GM12878 (cell line): ENCODE data around the gene SMOC1. TPM values are rescaled to one million over a fixed set of nuclear protein-coding genes. Genes with fewer than 3 reads are reported as not detected.

Experiments
- ATAC-seq: fragments of 200-7000 bp; cut with Tn5 transposase; 3 replicates; pipeline ENCODE4 v1.9.1; 2020; ENCODE audit warnings: mild to moderate bottlenecking, moderate library complexity
- BruUV-seq: library from RNA; stranded (reverse); fragments of 400-500 nt; replicated peaks from 2 replicates; lab custom pipeline; 2021; lab: Mats Ljungman, UMichigan
- CTCF ChIA-PET: fragments of 300-600 bp; sonication (Branson Sonifier 250); formaldehyde crosslinking; extraction: SDS; loops from one replicate; lab custom pipeline; 2021; ENCODE audit warnings: inconsistent platforms; lab: Yijun Ruan, JAX
- POLR2A ChIA-PET: fragments of 350-600 bp; formaldehyde crosslinking; extraction: SDS; loops from one replicate; lab custom pipeline; 2021; ENCODE audit warnings: inconsistent platforms; lab: Charles Lee
- RAD21 ChIA-PET: fragments of 300-600 bp; sonication (Branson Sonifier 250); formaldehyde crosslinking; loops from one replicate; lab custom pipeline; 2023; ENCODE audit warnings: antibody characterized with exemption; ENCODE audit not compliant: unreplicated experiment; lab: Charles Lee
- SMC1A ChIA-PET: fragments of 300-600 bp; sonication (Branson Sonifier 250); formaldehyde crosslinking; loops from one replicate; lab custom pipeline; 2023; ENCODE audit not compliant: unreplicated experiment, uncharacterized antibody; lab: Charles Lee
- DNase-seq: peaks from one replicate; pipeline ENCODE4 v3.0.0-alpha.2; 2011; ENCODE audit warnings: low read depth, low spot score
- FAIRE-seq: peaks from 3 replicates; lab custom pipeline; 2011; peaks lifted over from hg19 to GRCh38; lab: Jason Lieb, UNC
- H2AFZ ChIP-seq: 2 replicates; pipeline ENCODE4 v1.6.0; 2011; ENCODE audit warnings: low read depth, low read length, control low read depth; ENCODE audit not compliant: control insufficient read depth
- H3K27ac ChIP-seq: 2 replicates; pipeline ENCODE4 v1.5.1; 2011; ENCODE audit warnings: control low read depth; ENCODE audit not compliant: control insufficient read depth, insufficient read depth
- H3K27me3 ChIP-seq, 2 experiments: replicated peaks in 1 of 2; 2 replicates each; pipeline versions ENCODE4 v1.6.0 to v1.6.1; 2011; ENCODE audit warnings: low read length in 1 of 2; ENCODE audit not compliant: control insufficient read depth in 2 of 2, insufficient read depth in 2 of 2
- H3K36me3 ChIP-seq, 2 experiments: 2 replicates each; pipeline ENCODE4 v1.5.1; 2011; ENCODE audit warnings: low read length in 1 of 2; ENCODE audit not compliant: control insufficient read depth in 2 of 2, insufficient read depth in 2 of 2
- H3K4me1 ChIP-seq: 2 replicates; pipeline ENCODE4 v1.6.1; 2011; ENCODE audit warnings: mild to moderate bottlenecking, low read length, moderate library complexity, mixed read lengths; ENCODE audit not compliant: control insufficient read depth, insufficient read depth
- H3K4me2 ChIP-seq: 2 replicates; pipeline ENCODE4 v1.6.0; 2011; ENCODE audit warnings: control low read depth; ENCODE audit not compliant: control insufficient read depth, insufficient read depth
- H3K4me3 ChIP-seq: fragments of 200-600 bp; sonication (generic); 2 replicates; pipeline ENCODE4 v1.5.1; 2016
- H3K79me2 ChIP-seq: 2 replicates; pipeline ENCODE4 v1.6.0; 2011; ENCODE audit warnings: low read length; ENCODE audit not compliant: control insufficient read depth, insufficient read depth
- H3K9ac ChIP-seq: 2 replicates; pipeline ENCODE4 v1.8.0; 2011; ENCODE audit warnings: low read length, control low read depth, mixed read lengths; ENCODE audit not compliant: control insufficient read depth, insufficient read depth
- H3K9me3 ChIP-seq: replicated peaks from 3 replicates; pipeline ENCODE4 v1.5.1; 2011; ENCODE audit warnings: mild to moderate bottlenecking, low read length; ENCODE audit not compliant: control insufficient read depth, insufficient read depth
- H4K20me1 ChIP-seq: 2 replicates; pipeline ENCODE4 v1.6.0; 2011; ENCODE audit not compliant: control insufficient read depth, insufficient read depth
- CBX5 ChIP-seq: sonication (generic); IDR thresholded peaks from 2 replicates; pipeline ENCODE4 v1.6.1; 2016; ENCODE audit warnings: low read depth, moderate library complexity, mild to moderate bottlenecking, inconsistent platforms
- CHD1 ChIP-seq: IDR thresholded peaks from 2 replicates; pipeline ENCODE4 v1.6.1; 2012; ENCODE audit warnings: low read depth, low read length, improper control_type of control experiment
- CUX1 ChIP-seq: IDR thresholded peaks from 2 replicates; pipeline ENCODE4 v1.6.1; 2012; ENCODE audit warnings: improper control_type of control experiment, low read depth, low read length; ENCODE audit not compliant: insufficient replicate concordance
- E2F8 ChIP-seq: fragments of 450-650 bp; IDR thresholded peaks from 2 replicates; pipeline ENCODE4 v1.6.1; 2018; ENCODE audit warnings: mild to moderate bottlenecking, low read depth, moderate library complexity; ENCODE audit not compliant: partially characterized antibody
- EGR1 ChIP-seq, 2 experiments: IDR thresholded peaks; 1 replicate in 1 of 2; 2 replicates in 1 of 2; pipeline ENCODE4 v1.6.1; 2011 to 2012; ENCODE audit warnings: low read depth in 2 of 2, low read length in 2 of 2, borderline replicate concordance in 1 of 2, mild to moderate bottlenecking in 1 of 2, moderate library complexity in 1 of 2
- ELK1 ChIP-seq: IDR thresholded peaks from 2 replicates; pipeline ENCODE4 v1.6.1; 2012; ENCODE audit warnings: low read depth, low read length, improper control_type of control experiment
- KDM1A ChIP-seq: fragments of 200-600 bp; sonication (generic); IDR thresholded peaks from 2 replicates; pipeline ENCODE4 v1.6.1; 2016; ENCODE audit warnings: borderline replicate concordance
- KLF5 ChIP-seq: fragments of 450-650 bp; IDR thresholded peaks from 2 replicates; pipeline ENCODE4 v1.6.1; 2014; ENCODE audit warnings: mild to moderate bottlenecking; ENCODE audit not compliant: partially characterized antibody
- PAX8 ChIP-seq: fragments of 450-650 bp; IDR thresholded peaks from 2 replicates; pipeline ENCODE4 v1.6.1; 2017; ENCODE audit warnings: mild to moderate bottlenecking, moderate library complexity
- POLR2AphosphoS2 ChIP-seq: IDR thresholded peaks from 2 replicates; pipeline ENCODE4 v1.6.1; 2011; ENCODE audit warnings: low read depth, mild to moderate bottlenecking, low read length, improper control_type of control experiment, moderate library complexity
- RAD21 ChIP-seq: IDR thresholded peaks from 2 replicates; pipeline ENCODE4 v1.6.1; 2011; ENCODE audit warnings: mild to moderate bottlenecking, low read depth, low read length, moderate library complexity; ENCODE audit not compliant: insufficient read depth
- RBBP5 ChIP-seq: fragments of 200-600 bp; sonication (generic); conservative IDR thresholded peaks from 2 replicates; pipeline ENCODE4 v1.6.1; 2016
- SMAD5 ChIP-seq: IDR thresholded peaks from 2 replicates; pipeline ENCODE4 v1.6.1; 2016; ENCODE audit warnings: antibody characterized with exemption, low read depth
- SRF ChIP-seq, 2 experiments: IDR thresholded peaks; 2 replicates each; pipeline ENCODE4 v1.6.1; 2011; ENCODE audit warnings: low read depth in 2 of 2, low read length in 2 of 2, mild to moderate bottlenecking in 1 of 2, moderate library complexity in 1 of 2
- WGBS: methylation state at CpG from one replicate; pipeline ENCODE4 v1.1.6; 2016; ENCODE audit warnings: low lambda C conversion rate; ENCODE audit not compliant: insufficient replicate concordance, insufficient coverage; ENCODE audit errors: missing lambda C conversion rate; 5-methylcytosine and 5-hydroxymethylcytosine counted together
- in situ Hi-C: fragments of 300-500 bp; cut with MboI; formaldehyde crosslinking; loops from 9 replicates; pipeline ENCODE4 v1.14.3; 2018; ENCODE audit warnings: mixed read lengths
- intact Hi-C: fragments of 100-400 bp; cut with micrococcal nuclease; formaldehyde crosslinking; loops from one replicate; pipeline ENCODE4 v1.14.2; 2022; ENCODE audit not compliant: unreplicated experiment
- polyA plus RNA-seq, 11 experiments: library from polyadenylated mRNA; depleted of rRNA in 4 of 11; unstranded in 6 of 11; stranded (reverse) in 5 of 11; fragments of >200 nt; fragmentation: Nextera tagmentation in 4 of 11; fragmentation: Illumina TruSeq in 1 of 11; extraction: Ambion mirVana in 4 of 11; extraction: Trizol in 1 of 11; gene quantifications; 1 replicate in 1 of 11; 2 replicates in 10 of 11; pipeline versions ENCODE4 v1.2.1 to v1.2.3, GENCODE V29; 2011 to 2016; ENCODE audit warnings: inconsistent platforms in 2 of 11, missing spikeins in 2 of 11, low read depth in 1 of 11
- total RNA-seq, 4 experiments: library from RNA; depleted of rRNA in 3 of 4; stranded (reverse); fragments of >200 nt in 3 of 4; fragmentation: Illumina TruSeq in 1 of 4; extraction: Trizol in 1 of 4; gene quantifications; 2 replicates each; pipeline versions ENCODE4 v1.2.1 to v1.2.3, GENCODE V29; 2013 to 2021
- TF ChIP-seq, protein P1 (sequence below): IDR thresholded peaks from 2 replicates; pipeline ENCODE4 v1.6.1; 2012; ENCODE audit warnings: low read depth, low read length, improper control_type of control experiment

Gene SMOC1
- total and polyA plus RNA-seq, 10 of the 15 experiments (the other 5 are each of a cell fraction or from before 2014, with no cell fraction given) = 0.03 to 0.26 (median 0.14) TPM; not detected in 7

DNA sequence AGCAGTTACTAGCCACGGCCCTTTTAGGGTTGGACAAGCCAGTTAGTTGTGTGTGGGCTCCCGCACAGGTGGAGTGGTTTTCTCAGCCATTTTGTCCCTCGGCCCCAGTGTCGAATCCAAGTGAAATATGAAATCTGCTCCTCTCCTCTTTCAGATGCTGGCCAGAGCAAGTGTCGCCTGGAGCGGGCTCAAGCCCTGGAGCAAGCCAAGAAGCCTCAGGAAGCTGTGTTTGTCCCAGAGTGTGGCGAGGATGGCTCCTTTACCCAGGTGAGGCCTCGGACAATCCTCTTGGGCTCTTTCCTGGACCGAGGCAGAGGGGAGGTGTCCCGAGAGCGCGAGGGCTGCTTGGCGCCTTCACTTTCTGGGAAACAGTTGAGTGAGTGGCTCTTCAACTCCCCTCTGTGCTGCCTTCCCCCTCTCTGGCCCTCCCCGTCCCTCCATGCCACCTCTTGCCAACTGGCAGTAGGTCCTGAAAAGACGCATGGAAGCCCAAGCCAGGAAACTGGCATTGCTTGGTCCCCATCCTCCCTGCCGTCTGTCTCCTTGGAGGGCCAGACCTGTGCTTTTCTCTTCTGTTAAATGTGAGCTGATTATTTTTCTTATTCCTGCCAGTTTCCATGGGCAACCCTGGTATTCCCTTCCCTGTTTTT, 74.2 kb downstream of the SMOC1 start:
- no peaks in the 10 kb centered on the region for H3K79me2 ChIP-seq
- H3K9ac ChIP-seq = no peak overlapping the region
- DNase-seq (no peak), ATAC-seq (no peak), FAIRE-seq (no peak)
- in situ Hi-C loops (no loop called here), intact Hi-C loops (no loop called here)
- RAD21 ChIA-PET = interaction anchor here (0.6 kb wide), 1 partner anchor 380 kb away, joined by 3 read pairs; no protein-coding TSS in a partner anchor
- 51% methylated on average over 16 of the region's 16 CpGs for WGBS
- no peaks in the 10 kb centered on the region for H3K9me3 ChIP-seq
- H3K4me2 ChIP-seq = no peak overlapping the region
- H3K4me1 ChIP-seq = no peaks in the 10 kb centered on the region
- SMC1A ChIA-PET = no interaction called here
- CTCF ChIA-PET = no interaction called here
- H3K4me3 ChIP-seq = no peak overlapping the region
- BruUV-seq = no TSS peak
- H3K27me3 ChIP-seq = peaks cover 2 to 6% of the 10 kb centered on the region in 2 experiments
- POLR2A ChIA-PET = no interaction called here
- H2AFZ ChIP-seq = no peak overlapping the region
- H3K36me3 ChIP-seq = no peaks in the 10 kb centered on the region
- no peaks in the 10 kb centered on the region for H4K20me1 ChIP-seq
- H3K27ac ChIP-seq = no peak overlapping the region
- no peak for TF ChIP-seq CHD1
- TF ChIP-seq RBBP5 = no peak
- TF ChIP-seq CBX5 = no peak
- no peak for TF ChIP-seq POLR2AphosphoS2
- TF ChIP-seq, protein P1, sequence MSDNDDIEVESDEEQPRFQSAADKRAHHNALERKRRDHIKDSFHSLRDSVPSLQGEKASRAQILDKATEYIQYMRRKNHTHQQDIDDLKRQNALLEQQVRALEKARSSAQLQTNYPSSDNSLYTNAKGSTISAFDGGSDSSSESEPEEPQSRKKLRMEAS = no peak
- TF ChIP-seq ELK1 = no peak
- TF ChIP-seq SRF (IDR thresholded peaks at IDR 0.05; ENCODE audit: low read depth in 2 of 2, low read length in 2 of 2) = no peak
- no peak for TF ChIP-seq SMAD5
- TF ChIP-seq KLF5 = no peak
- no peak for TF ChIP-seq RAD21
- TF ChIP-seq CUX1 = no peak
- no peak for TF ChIP-seq PAX8
- TF ChIP-seq KDM1A = no peak
- no peak for TF ChIP-seq EGR1 (IDR thresholded peaks at IDR 0.05; ENCODE audit: borderline replicate concordance in 1 of 2, low read depth in 2 of 2, low read length in 2 of 2)
- TF ChIP-seq E2F8 = no peak
